IMR-90 (cell line): ENCODE data around the gene FTO. TPM values are rescaled to one million over a fixed set of nuclear protein-coding genes. Genes with fewer than 3 reads are reported as not detected.

ENCODE experiments used
- ATAC-seq: fragments of 200-7000 bp; cut with Tn5 transposase; 2 replicates; pipeline ENCODE4 v1.9.1; 2020; ENCODE audit warnings: low read depth, mild to moderate bottlenecking, moderate library complexity
- BruUV-seq: library from RNA; stranded (reverse); fragments of 400-500 nt; replicated peaks from 2 replicates; lab custom pipeline; 2021; lab: Mats Ljungman, UMichigan
- CTCF ChIA-PET: fragments of 300-600 bp; formaldehyde crosslinking; extraction: SDS; loops from one replicate; lab custom pipeline; 2021; ENCODE audit warnings: antibody characterized with exemption; lab: Yijun Ruan, JAX
- POLR2A ChIA-PET: fragments of 300-600 bp; sonication (Branson Sonifier 250); formaldehyde crosslinking; loops from one replicate; lab custom pipeline; 2022; ENCODE audit warnings: antibody characterized with exemption; ENCODE audit not compliant: unreplicated experiment; lab: Charles Lee
- DNase-seq: peaks from one replicate; pipeline ENCODE4 v3.0.0; 2013
- H2AFZ ChIP-seq: replicated peaks from 2 replicates; pipeline ENCODE3; 2013; ENCODE audit warnings: low read length, mild to moderate bottlenecking; ENCODE audit not compliant: poor library complexity
- H2AK5ac ChIP-seq: 2 replicates; pipeline ENCODE4 v1.6.1; 2013; ENCODE audit warnings: low read depth, low read length, inconsistent platforms
- H2AK9ac ChIP-seq: replicated peaks from 2 replicates; pipeline ENCODE3; 2013; ENCODE audit warnings: mild to moderate bottlenecking, low read depth, low read length, moderate library complexity; ENCODE audit not compliant: poor library complexity
- H2BK120ac ChIP-seq: 2 replicates; pipeline ENCODE4 v1.6.1; 2013; ENCODE audit warnings: low read depth, low read length, inconsistent platforms
- H2BK15ac ChIP-seq: 3 replicates; pipeline ENCODE4 v1.6.1; 2013; ENCODE audit warnings: low read depth, low read length, inconsistent platforms
- H2BK20ac ChIP-seq: 2 replicates; pipeline ENCODE4 v1.6.1; 2013; ENCODE audit warnings: low read depth, mild to moderate bottlenecking, inconsistent platforms, low read length, moderate library complexity
- H2BK5ac ChIP-seq: 2 replicates; pipeline ENCODE4 v1.6.1; 2013; ENCODE audit warnings: mild to moderate bottlenecking, low read depth, low read length, inconsistent platforms; ENCODE audit not compliant: poor library complexity, severe bottlenecking
- H3K14ac ChIP-seq: replicated peaks from 2 replicates; pipeline ENCODE4 v1.6.1; 2013; ENCODE audit warnings: low read depth, low read length, inconsistent platforms
- H3K18ac ChIP-seq: 2 replicates; pipeline ENCODE4 v1.6.1; 2013; ENCODE audit warnings: low read depth, low read length, control low read depth
- H3K23ac ChIP-seq: 2 replicates; pipeline ENCODE4 v1.6.1; 2013; ENCODE audit warnings: low read depth, low read length, inconsistent platforms
- H3K27ac ChIP-seq: 2 replicates; pipeline ENCODE4 v1.5.1; 2013; ENCODE audit warnings: mild to moderate bottlenecking, control low read depth, low read length; ENCODE audit not compliant: insufficient read depth
- H3K27me3 ChIP-seq: 2 replicates; pipeline ENCODE4 v1.6.1; 2013; ENCODE audit warnings: low read length; ENCODE audit not compliant: control insufficient read depth, insufficient read depth
- H3K36me3 ChIP-seq: 2 replicates; pipeline ENCODE4 v1.6.1; 2013; ENCODE audit warnings: low read length, mixed read lengths; ENCODE audit not compliant: control insufficient read depth, insufficient read depth
- H3K4ac ChIP-seq: 2 replicates; pipeline ENCODE4 v1.6.1; 2013; ENCODE audit warnings: low read depth, low read length, inconsistent platforms
- H3K4me1 ChIP-seq: 2 replicates; pipeline ENCODE4 v1.6.1; 2013; ENCODE audit warnings: low read length, mixed read lengths; ENCODE audit not compliant: control insufficient read depth, insufficient read depth
- H3K4me2 ChIP-seq: 2 replicates; pipeline ENCODE4 v1.6.1; 2013; ENCODE audit warnings: low read depth, mild to moderate bottlenecking, control low read depth, low read length, moderate library complexity
- H3K4me3 ChIP-seq: 2 replicates; pipeline ENCODE4 v1.5.1; 2013; ENCODE audit warnings: low read depth, mild to moderate bottlenecking, control low read depth, low read length, moderate library complexity; ENCODE audit not compliant: insufficient read depth
- H3K56ac ChIP-seq: 2 replicates; pipeline ENCODE4 v1.6.1; 2013; ENCODE audit warnings: low read length, inconsistent platforms; ENCODE audit not compliant: insufficient read depth; ENCODE audit errors: extremely low read depth
- H3K79me1 ChIP-seq, 2 experiments: 2 replicates each; pipeline ENCODE4 v1.6.1; 2013; ENCODE audit warnings: low read length in 2 of 2, inconsistent platforms in 1 of 2, low read depth in 1 of 2
- H3K9ac ChIP-seq: 2 replicates; pipeline ENCODE4 v1.6.1; 2013; ENCODE audit warnings: low read depth, low read length, control low read depth
- H3K9me1 ChIP-seq: 2 replicates; pipeline ENCODE4 v1.6.1; 2013; ENCODE audit warnings: low read length, inconsistent platforms; ENCODE audit not compliant: insufficient read depth
- H3K9me3 ChIP-seq: 2 replicates; pipeline ENCODE4 v1.6.1; 2013; ENCODE audit warnings: low read length; ENCODE audit not compliant: control insufficient read depth, insufficient read depth
- H4K20me1 ChIP-seq: 2 replicates; pipeline ENCODE4 v1.6.1; 2013; ENCODE audit warnings: low read length, inconsistent platforms; ENCODE audit not compliant: insufficient read depth
- H4K5ac ChIP-seq: 2 replicates; pipeline ENCODE4 v1.6.1; 2013; ENCODE audit warnings: mild to moderate bottlenecking, low read depth, low read length, control low read depth
- H4K8ac ChIP-seq, 2 experiments: 2 replicates each; pipeline ENCODE4 v1.6.1; 2013; ENCODE audit warnings: low read depth in 2 of 2, low read length in 2 of 2, control low read depth in 1 of 2, inconsistent platforms in 1 of 2
- H4K91ac ChIP-seq: 2 replicates; pipeline ENCODE4 v1.6.1; 2013; ENCODE audit warnings: low read depth, low read length, inconsistent platforms; ENCODE audit not compliant: insufficient read depth
- BHLHE40 ChIP-seq: fragments of 150-350 bp; IDR thresholded peaks from 2 replicates; pipeline ENCODE4 v1.6.1; 2016; ENCODE audit warnings: mild to moderate bottlenecking, low read depth, low read length
- CEBPB ChIP-seq: IDR thresholded peaks from 2 replicates; pipeline ENCODE4 v1.6.1; 2012; ENCODE audit warnings: low read depth, low read length, improper control_type of control experiment
- CHD1 ChIP-seq: IDR thresholded peaks from 2 replicates; pipeline ENCODE4 v1.6.1; 2012; ENCODE audit warnings: low read depth, low read length, improper control_type of control experiment
- CTCF ChIP-seq: conservative IDR thresholded peaks from 2 replicates; pipeline ENCODE4 v1.5.1; 2012; ENCODE audit warnings: mild to moderate bottlenecking, low read depth, low read length, improper control_type of control experiment
- MAFK ChIP-seq: IDR thresholded peaks from 2 replicates; pipeline ENCODE4 v1.6.1; 2012; ENCODE audit warnings: low read depth, low read length, improper control_type of control experiment
- MAZ ChIP-seq: IDR thresholded peaks from 2 replicates; pipeline ENCODE4 v1.6.1; 2012; ENCODE audit warnings: low read depth, mild to moderate bottlenecking, low read length, improper control_type of control experiment, moderate library complexity, borderline replicate concordance
- NFE2L2 ChIP-seq: fragments of 150-350 bp; IDR thresholded peaks from 2 replicates; pipeline ENCODE4 v1.6.1; 2016; ENCODE audit warnings: low read depth, mild to moderate bottlenecking, low read length
- RAD21 ChIP-seq: IDR thresholded peaks from 2 replicates; pipeline ENCODE4 v1.6.1; 2012; ENCODE audit warnings: low read length, improper control_type of control experiment
- RCOR1 ChIP-seq: IDR thresholded peaks from 2 replicates; pipeline ENCODE4 v1.6.1; 2012; ENCODE audit warnings: mild to moderate bottlenecking, low read length, improper control_type of control experiment; ENCODE audit not compliant: insufficient replicate concordance
- RFX5 ChIP-seq: IDR thresholded peaks from 2 replicates; pipeline ENCODE4 v1.8.0; 2012; ENCODE audit warnings: low read depth, mild to moderate bottlenecking, low read length, moderate library complexity
- SMC3 ChIP-seq: fragments of 150-350 bp; IDR thresholded peaks from 2 replicates; pipeline ENCODE4 v1.6.1; 2016; ENCODE audit warnings: low read depth, mild to moderate bottlenecking, antibody characterized with exemption, low read length, moderate library complexity
- WGBS, 2 experiments: methylation state at CpG; one replicate each; pipeline versions ENCODE4 v1.1.5 to v1.1.7; 2013; ENCODE audit warnings: missing lambda C conversion rate in 2 of 2; ENCODE audit not compliant: insufficient read length in 1 of 2; ENCODE audit errors: extremely low coverage in 2 of 2; 5-methylcytosine and 5-hydroxymethylcytosine counted together
- dilution Hi-C: fragments of 300-500 bp; cut with HindIII; formaldehyde crosslinking; loops from one replicate; pipeline ENCODE4 v1.14.3; 2018; ENCODE audit warnings: low sequenced_read_pairs; ENCODE audit not compliant: unreplicated experiment
- in situ Hi-C: fragments of 300-500 bp; cut with MboI; formaldehyde crosslinking; loops from 3 replicates; pipeline ENCODE4 v1.14.3; 2019; ENCODE audit warnings: low sequenced_read_pairs, inconsistent platforms, mixed read lengths
- intact Hi-C: fragments of 100-400 bp; cut with micrococcal nuclease; formaldehyde crosslinking; loops from 2 replicates; pipeline ENCODE4 v1.10.0; 2022
- polyA plus RNA-seq, 3 experiments: library from polyadenylated mRNA; depleted of rRNA; stranded (reverse); fragments of >200 nt; gene quantifications; 2 replicates each; pipeline ENCODE4 v1.2.3, GENCODE V29; 2012; ENCODE audit warnings: low replicate concordance in 1 of 3
- total RNA-seq: library from RNA; depleted of rRNA; stranded (reverse); fragments of >200 nt; gene quantifications from 2 replicates; pipeline ENCODE4 v1.2.3, GENCODE V29; 2012

Gene FTO
- total and polyA plus RNA-seq, 2 of the 4 experiments (the other 2 are of a cell fraction) = 70.3 to 132 TPM

GRCh38 chr16:53664724-53665345 lies 39.1 kb upstream of the FTO start (continued):
- no peak for TF ChIP-seq CHD1

- Histone ChIP-seq H2BK20ac (no peak overlapping the region), H2AK9ac (no peak overlapping the region), H3K56ac (no peak overlapping the region), H3K4me1 (no peaks in the 10 kb centered on the region), H2BK5ac (no peak overlapping the region), H3K9me1 (no peaks in the 10 kb centered on the region), H3K14ac (no peak overlapping the region), H3K27me3 (no peaks in the 10 kb centered on the region), H2AFZ (no peak overlapping the region), H3K4me2 (no peak overlapping the region), H4K5ac (no peak overlapping the region), H3K36me3 (no peaks in the 10 kb centered on the region), H3K23ac (no peak overlapping the region), H3K79me1 (no peaks in the 10 kb centered on the region), H4K8ac (no peak overlapping the region), H4K91ac (no peak overlapping the region), H3K4me3 (no peak overlapping the region), H2AK5ac (no peak overlapping the region), H3K18ac (no peak overlapping the region), H2BK120ac (no peak overlapping the region), H3K4ac (no peak overlapping the region), H4K20me1 (no peaks in the 10 kb centered on the region), H3K9me3 (no peaks in the 10 kb centered on the region), H3K27ac (no peak overlapping the region), H2BK15ac (no peak overlapping the region), H3K9ac (no peak overlapping the region)
- no TSS peak for BruUV-seq
- intact Hi-C loops = no loop called here
- DNase-seq (no peak), ATAC-seq (no peak)
- dilution Hi-C loops = no loop called here
- in situ Hi-C loops = no loop called here
- WGBS, 2 experiments = no CpG with 5 or more reads among the region's 3 CpGs
- ChIA-PET POLR2A (no interaction called here), CTCF (no interaction called here)
- TF ChIP-seq CTCF (no peak), CEBPB (no peak), RCOR1 (no peak), MAZ (no peak), RFX5 (no peak), MAFK (no peak), CHD1 (no peak), RAD21 (no peak), NFE2L2 (no peak), SMC3 (no peak), BHLHE40 (no peak)
Measured at GRCh38 chr16:53666786-53667415, 37.1 kb upstream of the FTO start.
